ENCODE results near the gene DLG4. TPM values are rescaled to one million over a fixed set of nuclear protein-coding genes. Genes with fewer than 3 reads are reported as not detected.

Gene DLG4
- total RNA-seq, 1 donor from 2014 or later: 14.0 TPM

DNA sequence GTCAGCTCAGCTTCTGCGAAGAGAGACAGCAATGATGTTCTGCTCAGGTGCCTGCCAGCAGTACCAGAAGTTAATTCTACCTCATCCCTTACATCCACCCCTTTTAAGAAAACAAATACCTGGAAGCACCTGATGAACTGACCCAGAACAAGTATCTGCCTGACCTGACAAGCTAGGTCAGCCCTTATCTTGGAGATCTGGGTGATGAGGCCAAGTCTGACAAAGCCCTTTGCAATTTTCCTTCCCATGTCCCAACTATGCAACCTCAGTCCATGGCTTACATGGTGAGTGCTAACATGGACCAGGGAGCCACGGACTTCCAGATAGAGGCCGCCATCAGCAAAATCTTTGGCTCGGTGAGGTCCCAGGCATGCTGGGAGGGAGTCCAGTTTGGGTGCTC lies 3.7 kb upstream of the DLG4 start:
- Histone ChIP-seq H3K27ac (replicated peaks) (peak overlapping the region; percentile 42), H3K27me3 (ENCODE audit: low read depth) (no peaks in the 10 kb centered on the region), H3K9me3 (replicated peaks) (no peaks in the 10 kb centered on the region), H3K36me3 (peaks cover 78% of the 10 kb centered on the region), H3K4me1 (peaks cover 74% of the 10 kb centered on the region), H3K4me3 (no peak overlapping the region)
- intact Hi-C loops (cut with micrococcal nuclease): no loop called here
- no peak for DNase-seq
- TF ChIP-seq, protein P1, sequence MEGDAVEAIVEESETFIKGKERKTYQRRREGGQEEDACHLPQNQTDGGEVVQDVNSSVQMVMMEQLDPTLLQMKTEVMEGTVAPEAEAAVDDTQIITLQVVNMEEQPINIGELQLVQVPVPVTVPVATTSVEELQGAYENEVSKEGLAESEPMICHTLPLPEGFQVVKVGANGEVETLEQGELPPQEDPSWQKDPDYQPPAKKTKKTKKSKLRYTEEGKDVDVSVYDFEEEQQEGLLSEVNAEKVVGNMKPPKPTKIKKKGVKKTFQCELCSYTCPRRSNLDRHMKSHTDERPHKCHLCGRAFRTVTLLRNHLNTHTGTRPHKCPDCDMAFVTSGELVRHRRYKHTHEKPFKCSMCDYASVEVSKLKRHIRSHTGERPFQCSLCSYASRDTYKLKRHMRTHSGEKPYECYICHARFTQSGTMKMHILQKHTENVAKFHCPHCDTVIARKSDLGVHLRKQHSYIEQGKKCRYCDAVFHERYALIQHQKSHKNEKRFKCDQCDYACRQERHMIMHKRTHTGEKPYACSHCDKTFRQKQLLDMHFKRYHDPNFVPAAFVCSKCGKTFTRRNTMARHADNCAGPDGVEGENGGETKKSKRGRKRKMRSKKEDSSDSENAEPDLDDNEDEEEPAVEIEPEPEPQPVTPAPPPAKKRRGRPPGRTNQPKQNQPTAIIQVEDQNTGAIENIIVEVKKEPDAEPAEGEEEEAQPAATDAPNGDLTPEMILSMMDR (IDR thresholded peaks at IDR 0.05; ENCODE audit: borderline replicate concordance): no peak

DNA sequence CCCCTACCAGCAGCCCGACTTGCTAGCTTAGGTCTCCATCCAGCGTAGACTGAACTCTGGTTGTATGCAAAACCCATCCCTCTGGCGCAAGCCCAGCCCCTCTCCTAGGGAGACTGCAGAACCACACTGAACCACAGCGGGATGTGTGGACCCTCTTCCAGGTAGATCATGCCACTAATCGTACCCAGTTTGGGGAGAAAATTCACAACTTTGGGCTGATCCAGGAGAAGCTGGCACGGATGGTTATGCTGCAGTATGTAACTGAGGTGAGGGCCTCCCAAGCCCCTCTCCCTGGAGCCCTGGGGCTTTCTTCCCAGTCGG lies 3.3 kb upstream of the DLG4 start:
- intact Hi-C loops (cut with micrococcal nuclease): no loop called here
- no peak for DNase-seq
- Histone ChIP-seq H3K9me3 (replicated peaks) (no peaks in the 10 kb centered on the region), H3K27ac (replicated peaks) (peak overlapping the region; percentile 42), H3K27me3 (ENCODE audit: low read depth) (no peaks in the 10 kb centered on the region), H3K4me3 (no peak overlapping the region), H3K4me1 (peaks cover 79% of the 10 kb centered on the region), H3K36me3 (peaks cover 74% of the 10 kb centered on the region)
- TF ChIP-seq, protein P1 (IDR thresholded peaks at IDR 0.05; ENCODE audit: borderline replicate concordance): no peak

DNA sequence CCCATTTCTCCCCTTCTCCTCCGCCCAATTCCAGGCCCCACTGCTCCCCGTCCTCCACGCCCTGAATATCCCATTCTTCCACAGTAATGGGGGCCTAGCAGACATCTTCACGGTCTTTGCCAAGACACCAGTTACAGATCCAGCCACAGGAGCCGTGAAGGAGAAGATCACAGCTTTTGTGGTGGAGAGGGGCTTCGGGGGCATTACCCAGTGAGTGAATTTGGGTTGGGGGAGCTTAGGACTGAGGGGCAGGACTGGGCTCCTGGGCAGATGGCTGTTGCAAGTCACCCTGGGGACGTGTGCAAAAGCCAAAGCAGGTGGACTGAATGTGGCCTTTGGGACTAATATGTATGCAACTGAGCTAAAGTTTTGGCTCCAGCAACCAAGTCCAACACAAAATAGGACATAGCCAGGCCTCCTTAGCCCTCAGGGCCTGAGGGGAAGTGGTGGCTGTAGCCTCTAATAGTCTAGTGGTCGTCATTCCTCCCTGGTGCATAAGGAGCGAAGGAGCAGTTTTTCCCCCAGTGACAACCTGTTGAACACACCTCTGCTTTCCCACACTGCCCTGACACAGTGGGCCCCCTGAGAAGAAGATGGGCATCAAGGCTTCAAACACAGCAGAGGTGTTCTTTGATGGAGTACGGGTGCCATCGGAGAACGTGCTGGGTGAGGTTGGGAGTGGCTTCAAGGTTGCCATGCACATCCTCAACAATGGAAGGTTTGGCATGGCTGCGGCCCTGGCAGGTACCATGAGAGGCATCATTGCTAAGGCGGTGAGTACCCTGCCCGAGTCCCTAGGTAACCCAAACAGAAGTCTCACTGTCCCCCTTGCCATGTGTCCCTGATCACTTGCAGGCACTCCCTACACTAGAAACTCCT lies 2.7 kb upstream of the DLG4 start:
- DNase-seq: no peak
- Histone ChIP-seq H3K27ac (replicated peaks) (peak overlapping the region; percentile 98), H3K27me3 (ENCODE audit: low read depth) (no peaks in the 10 kb centered on the region), H3K9me3 (replicated peaks) (no peaks in the 10 kb centered on the region), H3K4me3 (no peak overlapping the region), H3K4me1 (peaks cover 84% of the 10 kb centered on the region), H3K36me3 (peaks cover 68% of the 10 kb centered on the region)
- intact Hi-C loops (cut with micrococcal nuclease): no loop called here
- TF ChIP-seq, protein P1 (IDR thresholded peaks at IDR 0.05; ENCODE audit: borderline replicate concordance): no peak

DNA sequence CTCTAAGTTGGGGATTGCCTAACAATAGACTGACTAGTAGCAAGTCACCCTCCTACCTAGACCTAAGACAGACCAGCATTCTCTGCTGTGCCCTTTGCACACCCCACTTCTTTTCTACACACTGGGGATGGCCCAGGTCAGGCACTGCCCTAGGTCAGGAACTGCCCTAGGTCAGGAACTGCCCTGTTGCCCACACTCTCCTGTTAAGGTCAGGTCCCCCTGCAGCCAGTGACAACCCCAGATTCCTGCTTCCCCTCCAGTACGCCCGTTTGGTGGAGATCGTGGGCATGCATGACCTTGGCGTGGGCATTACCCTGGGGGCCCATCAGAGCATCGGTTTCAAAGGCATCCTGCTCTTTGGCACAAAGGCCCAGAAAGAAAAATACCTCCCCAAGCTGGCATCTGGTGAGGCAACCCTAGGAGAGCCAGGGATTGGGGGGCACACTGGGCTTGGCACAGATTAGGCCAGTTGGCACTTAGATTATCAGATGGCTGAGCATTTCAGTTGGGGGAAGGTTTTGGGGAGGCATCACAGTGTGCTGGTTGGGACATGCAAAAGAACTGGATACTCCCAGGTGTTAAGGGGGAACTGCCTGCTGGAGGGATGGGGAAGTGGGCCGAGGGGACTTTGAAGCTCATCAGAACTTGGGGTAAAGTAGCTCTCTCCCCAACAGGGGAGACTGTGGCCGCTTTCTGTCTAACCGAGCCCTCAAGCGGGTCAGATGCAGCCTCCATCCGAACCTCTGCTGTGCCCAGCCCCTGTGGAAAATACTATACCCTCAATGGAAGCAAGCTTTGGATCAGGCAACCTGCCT lies 1.8 kb upstream of the DLG4 start:
- H3K27me3 ChIP-seq (ENCODE audit: low read depth): no peaks in the 10 kb centered on the region
- H3K9me3 ChIP-seq (replicated peaks): no peaks in the 10 kb centered on the region
- H3K4me3 ChIP-seq: peak overlapping the region; percentile 85
- peaks cover 92% of the 10 kb centered on the region for H3K4me1 ChIP-seq
- peaks cover 60% of the 10 kb centered on the region for H3K36me3 ChIP-seq
- no peak for DNase-seq
- peak overlapping the region; percentile 98 for H3K27ac ChIP-seq (replicated peaks)
- TF ChIP-seq, protein P1 (IDR thresholded peaks at IDR 0.05; ENCODE audit: borderline replicate concordance): no peak
- intact Hi-C loops (cut with micrococcal nuclease): no loop called here

DNA sequence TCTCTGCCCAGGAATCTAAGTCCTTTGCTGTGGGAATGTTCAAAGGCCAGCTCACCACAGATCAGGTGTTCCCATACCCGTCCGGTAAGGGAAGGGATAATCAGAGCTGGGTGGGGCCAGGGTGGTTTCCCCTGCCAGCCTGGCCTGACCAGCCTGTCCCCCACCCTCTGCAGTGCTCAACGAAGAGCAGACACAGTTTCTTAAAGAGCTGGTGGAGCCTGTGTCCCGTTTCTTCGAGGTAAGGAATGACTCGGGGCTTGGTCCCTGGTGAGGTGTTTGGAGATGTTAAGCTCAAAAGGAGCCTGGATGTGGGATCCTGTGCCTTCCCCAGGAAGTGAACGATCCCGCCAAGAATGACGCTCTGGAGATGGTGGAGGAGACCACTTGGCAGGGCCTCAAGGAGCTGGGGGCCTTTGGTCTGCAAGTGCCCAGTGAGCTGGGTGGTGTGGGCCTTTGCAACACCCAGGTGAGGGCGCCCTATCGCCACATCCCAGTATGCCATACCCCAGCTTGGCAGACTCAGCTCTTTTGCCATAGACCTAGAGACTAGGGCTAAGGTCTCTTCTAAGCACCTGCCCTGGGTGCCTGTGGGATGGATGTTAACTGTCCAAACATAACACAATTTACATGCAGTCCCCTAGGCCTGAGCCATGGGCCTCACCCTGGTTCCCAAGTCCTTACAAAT lies 1.1 kb upstream of the DLG4 start:
- DNase-seq: no peak
- no peaks in the 10 kb centered on the region for H3K9me3 ChIP-seq (replicated peaks)
- TF ChIP-seq, protein P1 (IDR thresholded peaks at IDR 0.05; ENCODE audit: borderline replicate concordance): peak; percentile 40
- peak overlapping the region; percentile 98 for H3K27ac ChIP-seq (replicated peaks)
- intact Hi-C loops (cut with micrococcal nuclease): no loop called here
- H3K4me3 ChIP-seq: peak overlapping the region; percentile 85
- H3K36me3 ChIP-seq: peaks cover 52% of the 10 kb centered on the region
- no peaks in the 10 kb centered on the region for H3K27me3 ChIP-seq (ENCODE audit: low read depth)
- peaks cover 97% of the 10 kb centered on the region for H3K4me1 ChIP-seq

Measured in left ventricle myocardium inferior (tissue), 1 donor.